SW 1271 (cell line): ENCODE results near the gene P2RY4.
"Not testable (repeated sequence)": the region's sequence is repeated elsewhere in the genome, so short reads cannot be mapped to it uniquely, and the experiment has no call there.

Experiments
- DNase-seq, 2 experiments: peaks; one replicate each; lab custom pipeline; 2025; lab: John Stamatoyannopoulos, UW

P2RY4 gene

DNA sequence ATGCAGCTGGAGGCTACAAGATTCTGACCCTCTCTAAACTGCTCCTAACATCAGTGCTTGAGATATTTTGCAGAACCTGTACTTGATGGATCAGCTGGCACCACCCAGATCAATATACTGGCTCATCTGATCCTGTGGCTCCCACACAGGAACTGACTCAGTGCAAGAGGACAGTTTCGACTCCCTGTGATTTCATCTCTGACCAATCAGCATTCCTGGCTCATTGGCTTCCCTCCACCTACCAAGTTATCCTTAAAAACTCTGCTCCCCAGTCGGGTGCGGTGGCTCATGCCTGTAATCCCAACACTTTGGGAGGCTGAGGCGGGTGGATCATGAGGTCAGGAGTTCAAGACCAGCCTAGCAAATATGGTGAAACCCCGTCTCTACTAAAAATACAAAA lies 16.4 kb downstream of the P2RY4 start:
- not testable (repeated sequence) for DNase-seq

DNA sequence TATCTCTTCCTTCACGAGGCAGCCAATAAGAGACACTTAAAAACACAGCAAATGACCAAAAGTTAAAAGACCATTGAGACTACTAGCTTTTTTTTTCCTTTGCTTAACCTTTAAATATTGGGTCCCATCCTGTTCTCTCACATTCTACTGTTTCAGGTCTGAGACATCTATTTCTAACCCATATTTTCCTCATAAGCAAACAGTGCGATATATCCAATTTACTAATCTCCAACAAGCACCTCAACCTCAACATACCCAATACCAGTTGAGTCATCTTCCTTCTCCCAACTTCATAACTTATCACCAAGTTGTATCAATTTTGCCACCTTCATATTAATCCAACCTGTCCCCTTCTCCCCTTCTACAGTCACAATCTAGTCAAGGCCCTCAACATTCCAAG lies 18.5 kb downstream of the P2RY4 start:
- DNase-seq: no peak

DNA sequence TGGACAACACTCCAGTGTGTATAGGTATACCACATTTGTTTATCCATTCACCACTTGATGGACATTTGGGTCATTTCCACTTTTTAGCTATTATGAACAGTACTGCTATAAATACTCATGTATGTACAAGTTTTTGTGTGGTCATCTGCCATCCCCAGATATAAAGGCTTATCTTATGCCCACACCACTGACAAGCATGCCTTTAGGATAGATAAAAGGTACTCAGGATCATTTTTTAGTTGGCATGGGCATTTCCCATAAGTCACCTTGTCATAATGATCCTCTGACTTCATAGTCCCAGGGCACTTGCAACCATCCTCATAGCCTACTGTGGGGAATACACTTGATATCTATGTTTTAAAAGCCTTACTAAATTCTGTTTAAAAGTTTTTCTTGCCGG lies 19.3 kb downstream of the P2RY4 start:
- no peak for DNase-seq

DNA sequence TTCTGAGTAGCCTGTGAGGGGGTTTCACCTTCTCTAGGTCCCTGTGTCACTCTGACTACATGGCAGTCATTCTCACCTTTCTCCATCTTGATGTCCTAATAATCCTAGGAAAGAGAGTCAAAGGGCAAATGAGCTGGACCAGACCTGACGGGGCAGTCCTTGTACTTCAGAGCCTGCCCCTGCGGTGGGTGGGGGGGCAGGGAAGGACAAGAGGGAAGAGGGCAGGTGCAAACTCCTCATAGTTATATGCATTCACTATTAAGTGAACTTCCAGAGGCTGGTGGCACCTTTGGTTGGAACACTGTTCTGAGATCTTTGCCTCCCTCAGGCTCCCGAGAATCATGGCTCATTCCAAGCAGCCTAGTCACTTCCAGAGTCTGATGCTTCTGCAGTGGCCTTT lies 25.6 kb downstream of the P2RY4 start, which contains the start of gene AWAT1:
Gene AWAT1, plus strand, starts transcription at position 301 of the 400 bp plus-strand sequence. Its CDS starts 41 bp downstream, at position 342.
- DNase-seq: no peak

DNA sequence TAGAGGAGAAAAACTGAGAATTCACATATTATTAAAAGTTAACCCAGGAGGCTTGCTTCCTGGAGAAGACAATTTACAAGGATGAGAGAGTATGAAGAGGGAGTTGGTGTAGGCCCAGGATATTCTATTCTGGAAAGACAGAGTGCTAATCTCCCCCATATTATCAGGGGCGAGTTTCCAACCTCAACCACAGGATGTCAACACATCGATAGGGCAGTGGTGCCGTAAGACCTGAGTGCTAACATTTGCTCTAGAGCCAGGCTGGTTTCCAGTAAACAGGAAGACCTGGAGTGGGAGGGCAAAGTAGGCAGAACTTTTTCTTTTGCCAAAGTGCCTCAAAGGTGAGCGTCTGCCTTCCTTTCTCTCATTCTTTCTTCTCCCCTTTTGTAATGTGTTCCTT lies 28.3 kb downstream of the P2RY4 start:
- DNase-seq: no peak

DNA sequence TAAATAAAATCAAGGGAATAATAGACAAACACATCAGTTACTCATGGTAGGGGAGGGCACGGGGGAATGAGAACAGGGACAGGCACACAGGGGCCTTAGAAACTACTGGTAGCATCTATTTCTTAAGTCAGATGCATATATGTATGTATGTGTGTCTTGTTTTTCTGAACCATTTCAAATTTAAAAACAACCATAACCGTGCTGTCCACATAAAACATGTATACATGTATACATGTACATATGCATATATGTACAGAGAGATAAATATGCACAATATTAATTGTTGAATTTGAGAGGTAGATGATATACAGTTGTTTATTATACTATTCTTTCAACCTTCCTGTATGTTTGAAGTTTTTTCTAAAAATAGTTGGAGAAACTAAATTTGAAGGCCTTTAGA lies 33.3 kb downstream of the P2RY4 start:
- no peak for DNase-seq

DNA sequence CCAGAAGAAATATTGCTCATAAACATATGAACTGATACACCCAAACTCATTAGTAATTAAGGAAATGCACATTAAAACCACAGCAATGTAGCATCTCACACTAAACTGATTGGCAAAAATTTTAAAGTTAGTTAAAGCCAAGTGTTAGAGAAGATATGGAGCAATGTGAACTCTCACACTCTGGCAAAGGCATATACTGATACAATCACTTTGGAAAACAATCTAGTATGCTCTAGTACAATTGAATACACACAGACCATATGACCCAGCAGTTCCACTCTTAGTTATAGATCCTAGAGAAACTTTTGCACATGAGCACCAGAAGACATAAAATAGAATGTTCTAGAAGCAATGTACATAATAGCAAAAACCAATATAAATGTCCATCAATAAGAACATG lies 34.0 kb downstream of the P2RY4 start:
- DNase-seq: no peak

DNA sequence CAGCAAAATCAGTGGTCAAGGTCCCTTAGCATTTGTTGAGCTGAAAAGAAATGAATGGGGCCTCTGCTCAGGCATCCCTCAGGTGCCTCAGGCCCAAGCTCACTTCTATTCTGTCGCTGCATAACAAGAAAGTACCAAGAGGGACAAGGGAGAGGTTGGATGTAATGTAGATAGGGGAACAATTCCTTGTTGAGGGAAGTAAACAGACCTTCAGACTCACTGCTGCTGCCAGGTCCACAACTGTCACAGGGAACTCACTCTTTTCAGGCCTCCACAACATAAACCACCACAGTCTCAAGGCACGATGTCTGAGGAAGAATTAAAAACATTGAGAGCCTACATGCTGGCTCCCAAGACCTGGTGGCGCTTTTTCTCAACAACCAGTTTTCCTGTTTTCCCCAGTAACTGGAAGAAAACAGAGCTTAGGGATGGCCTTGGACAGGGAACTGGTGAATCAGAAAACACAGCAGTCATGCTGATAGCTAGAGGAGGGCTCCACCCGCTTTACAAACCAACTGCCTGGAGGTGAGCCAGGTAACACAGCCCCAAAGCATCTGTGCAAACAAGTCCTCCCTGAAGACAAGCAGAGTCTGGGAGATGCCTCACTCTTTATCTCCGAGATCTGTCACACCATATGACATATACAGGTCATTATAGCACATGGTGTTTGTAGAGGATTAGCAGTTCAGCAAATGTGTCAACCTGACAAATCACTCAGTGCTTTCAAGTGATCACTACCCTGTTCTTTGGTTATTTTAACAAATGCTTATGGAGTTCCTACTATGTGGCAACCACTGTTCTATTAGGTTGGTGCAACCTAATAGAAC lies 39.9 kb downstream of the P2RY4 start:
- no peak for DNase-seq

DNA sequence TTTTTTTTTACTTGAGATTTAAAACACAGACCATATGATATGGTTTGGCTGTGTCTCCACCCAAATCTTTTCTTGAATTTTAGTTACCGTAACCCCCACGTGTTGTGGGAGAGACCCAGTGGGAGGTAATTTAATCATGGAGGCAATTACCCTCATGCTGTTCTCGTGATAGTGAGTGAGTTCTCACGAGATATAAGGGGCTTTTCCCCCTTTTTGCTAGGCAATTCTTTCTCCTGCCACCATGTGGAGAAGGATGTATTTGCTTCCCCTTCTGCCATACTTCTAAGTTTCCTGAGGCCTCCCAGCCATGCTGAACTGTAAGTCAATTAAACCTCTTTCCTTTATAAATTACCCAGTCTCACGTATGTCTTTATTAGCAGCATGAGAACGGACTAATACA lies 50.4 kb downstream of the P2RY4 start:
- not testable (repeated sequence) for DNase-seq

DNA sequence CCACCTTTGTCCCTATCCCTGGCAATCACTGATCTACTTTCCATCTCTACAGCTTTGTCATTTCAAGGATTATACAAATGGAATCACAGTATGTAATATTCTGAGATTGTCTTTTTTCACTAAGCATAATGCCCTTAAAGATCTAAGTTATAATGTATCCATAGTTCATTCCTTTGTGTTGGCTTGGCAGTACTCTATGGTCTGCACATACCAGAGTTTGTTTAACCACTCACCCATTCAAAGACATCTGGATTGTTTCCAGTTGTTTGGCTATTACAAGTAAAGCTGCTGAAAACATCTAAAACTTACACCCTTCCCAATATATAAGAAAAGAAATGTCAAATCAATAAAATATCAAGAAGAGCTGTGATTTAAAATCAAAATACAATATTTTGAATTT lies 51.5 kb downstream of the P2RY4 start:
- no peak for DNase-seq
